GM12873 (cell line): ENCODE data around the gene PDE8A.

ENCODE experiments used
- TF ChIP-seq, protein P1 (sequence below): IDR thresholded peaks from 2 replicates; pipeline ENCODE4 v1.5.1; 2012; ENCODE audit warnings: low read depth, mild to moderate bottlenecking, moderate library complexity, low read length, control low read depth; ENCODE audit not compliant: insufficient read depth; ENCODE audit errors: missing control alignments

The PDE8A gene

DNA sequence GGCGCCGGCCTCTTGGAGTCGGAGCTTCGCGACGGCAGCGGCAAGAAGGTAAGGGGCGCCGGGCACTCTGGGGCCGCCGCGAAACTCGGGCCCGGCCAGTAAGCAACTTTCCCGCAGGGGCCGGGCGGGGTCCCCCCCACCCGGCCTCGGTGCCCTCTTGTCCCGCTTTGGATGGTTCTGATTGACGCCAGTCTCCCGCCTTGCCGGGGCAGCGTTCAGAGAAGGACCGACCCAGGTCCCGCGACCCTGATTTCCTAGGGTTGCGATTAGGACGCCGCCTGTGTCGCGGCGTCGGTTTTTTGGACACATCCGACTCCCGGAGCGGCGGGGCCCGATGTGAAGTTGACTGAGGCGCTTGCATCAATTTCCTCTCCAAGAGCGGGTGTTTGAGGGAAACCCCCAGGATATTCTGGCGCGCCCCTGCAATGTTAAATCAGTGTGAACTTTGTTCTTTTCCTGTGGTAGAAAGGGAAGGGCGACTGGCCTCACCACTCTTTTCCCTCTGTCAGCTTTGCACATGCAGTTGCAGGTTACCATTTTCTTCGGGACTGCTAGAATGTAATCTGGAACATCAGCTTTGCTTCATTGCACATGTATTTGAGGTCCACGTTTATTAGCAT is 755 bp downstream of the PDE8A start:
- TF ChIP-seq, protein P1, sequence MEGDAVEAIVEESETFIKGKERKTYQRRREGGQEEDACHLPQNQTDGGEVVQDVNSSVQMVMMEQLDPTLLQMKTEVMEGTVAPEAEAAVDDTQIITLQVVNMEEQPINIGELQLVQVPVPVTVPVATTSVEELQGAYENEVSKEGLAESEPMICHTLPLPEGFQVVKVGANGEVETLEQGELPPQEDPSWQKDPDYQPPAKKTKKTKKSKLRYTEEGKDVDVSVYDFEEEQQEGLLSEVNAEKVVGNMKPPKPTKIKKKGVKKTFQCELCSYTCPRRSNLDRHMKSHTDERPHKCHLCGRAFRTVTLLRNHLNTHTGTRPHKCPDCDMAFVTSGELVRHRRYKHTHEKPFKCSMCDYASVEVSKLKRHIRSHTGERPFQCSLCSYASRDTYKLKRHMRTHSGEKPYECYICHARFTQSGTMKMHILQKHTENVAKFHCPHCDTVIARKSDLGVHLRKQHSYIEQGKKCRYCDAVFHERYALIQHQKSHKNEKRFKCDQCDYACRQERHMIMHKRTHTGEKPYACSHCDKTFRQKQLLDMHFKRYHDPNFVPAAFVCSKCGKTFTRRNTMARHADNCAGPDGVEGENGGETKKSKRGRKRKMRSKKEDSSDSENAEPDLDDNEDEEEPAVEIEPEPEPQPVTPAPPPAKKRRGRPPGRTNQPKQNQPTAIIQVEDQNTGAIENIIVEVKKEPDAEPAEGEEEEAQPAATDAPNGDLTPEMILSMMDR, result no peak

DNA sequence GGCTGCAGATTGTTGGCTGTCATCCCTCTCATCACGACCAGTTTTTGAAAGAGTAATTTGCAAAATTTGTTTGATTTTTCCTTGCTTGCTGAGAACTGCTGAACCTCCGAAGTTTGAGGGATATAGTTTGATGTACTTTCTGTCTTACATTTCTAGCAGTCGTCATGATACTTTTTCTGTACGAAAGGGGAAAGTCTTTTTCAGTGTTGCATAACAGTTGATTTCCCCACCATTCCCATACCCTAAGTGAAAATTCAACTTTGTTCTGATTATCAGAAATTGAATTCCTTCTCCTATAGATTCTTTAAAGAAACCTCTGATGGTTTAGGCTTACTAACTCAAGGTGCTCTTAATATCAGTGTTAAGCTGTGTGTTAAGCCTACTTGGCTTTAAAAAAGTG is 1.6 kb downstream of the PDE8A start:
- TF ChIP-seq, protein P1, result no peak

DNA sequence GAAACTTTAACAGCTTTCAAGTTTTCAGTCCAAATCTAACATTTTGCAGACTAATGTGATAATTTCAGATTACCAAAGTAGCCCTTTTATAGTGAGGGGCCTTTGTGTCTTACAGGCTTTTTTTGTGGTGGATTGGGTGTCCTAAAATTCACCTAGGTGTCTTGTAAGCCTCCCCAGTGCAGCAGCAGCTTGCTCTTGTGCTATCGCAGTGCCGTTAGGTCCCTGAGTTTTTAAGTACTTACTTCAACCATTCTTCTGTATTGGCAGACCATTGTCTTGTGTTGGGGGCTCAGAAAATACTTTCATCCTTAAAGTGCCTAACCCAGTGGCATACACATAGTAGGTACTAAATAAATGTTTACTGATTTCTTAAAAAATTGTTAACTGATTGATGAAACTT is 2.1 kb downstream of the PDE8A start:
- TF ChIP-seq, protein P1, result no peak

DNA sequence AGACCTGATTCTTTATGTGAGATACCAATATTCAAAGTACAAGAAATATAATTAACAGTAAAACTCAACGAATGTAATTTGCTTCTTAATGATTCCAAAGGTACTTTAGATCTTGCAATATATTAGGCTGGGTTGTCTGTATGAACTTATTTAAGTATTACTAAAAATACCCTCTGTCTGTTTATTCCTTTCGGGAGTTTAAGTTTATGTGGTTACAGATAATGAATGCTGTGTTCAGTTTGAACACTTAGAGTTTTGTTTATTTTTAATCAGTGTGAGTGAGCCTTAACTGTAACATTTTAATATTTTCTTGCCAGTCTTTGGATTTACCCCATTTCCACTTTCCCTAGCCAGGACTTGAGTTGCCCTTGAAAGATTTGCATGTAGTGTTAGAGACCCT is 3.5 kb downstream of the PDE8A start:
- TF ChIP-seq, protein P1, result no peak

DNA sequence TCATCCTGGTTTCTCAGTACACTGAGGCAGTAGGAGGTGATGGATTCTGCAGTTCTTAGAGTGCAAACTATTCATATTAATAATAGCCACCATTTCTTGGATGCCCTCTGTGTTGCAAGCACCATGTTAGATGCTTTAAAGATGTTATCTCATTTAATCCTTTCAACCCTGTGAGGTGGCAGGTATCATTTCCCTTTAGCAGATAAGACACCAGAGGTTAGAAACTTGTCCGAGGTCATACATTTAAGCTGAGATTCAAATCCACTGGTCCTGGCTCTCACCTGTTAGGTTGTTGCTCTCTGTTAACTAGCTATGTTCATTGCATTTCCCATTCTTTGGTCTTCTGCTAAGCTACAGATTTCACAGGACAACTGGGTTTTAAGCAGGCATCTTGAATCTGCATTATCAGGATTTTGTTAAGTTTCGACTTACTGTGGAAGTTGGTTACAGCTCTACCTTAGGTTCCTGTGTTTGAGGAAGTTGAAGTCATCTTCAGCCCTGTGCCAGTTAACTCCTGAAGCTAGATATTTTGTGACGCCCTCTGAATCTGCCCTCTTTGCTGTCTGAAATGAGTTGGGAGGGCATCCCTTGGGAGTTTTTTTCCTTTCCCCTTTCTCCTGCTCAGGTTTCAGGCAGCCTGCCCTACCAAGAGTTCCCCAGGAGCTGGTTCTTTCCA is 6.4 kb downstream of the PDE8A start:
- TF ChIP-seq, protein P1, result no peak

DNA sequence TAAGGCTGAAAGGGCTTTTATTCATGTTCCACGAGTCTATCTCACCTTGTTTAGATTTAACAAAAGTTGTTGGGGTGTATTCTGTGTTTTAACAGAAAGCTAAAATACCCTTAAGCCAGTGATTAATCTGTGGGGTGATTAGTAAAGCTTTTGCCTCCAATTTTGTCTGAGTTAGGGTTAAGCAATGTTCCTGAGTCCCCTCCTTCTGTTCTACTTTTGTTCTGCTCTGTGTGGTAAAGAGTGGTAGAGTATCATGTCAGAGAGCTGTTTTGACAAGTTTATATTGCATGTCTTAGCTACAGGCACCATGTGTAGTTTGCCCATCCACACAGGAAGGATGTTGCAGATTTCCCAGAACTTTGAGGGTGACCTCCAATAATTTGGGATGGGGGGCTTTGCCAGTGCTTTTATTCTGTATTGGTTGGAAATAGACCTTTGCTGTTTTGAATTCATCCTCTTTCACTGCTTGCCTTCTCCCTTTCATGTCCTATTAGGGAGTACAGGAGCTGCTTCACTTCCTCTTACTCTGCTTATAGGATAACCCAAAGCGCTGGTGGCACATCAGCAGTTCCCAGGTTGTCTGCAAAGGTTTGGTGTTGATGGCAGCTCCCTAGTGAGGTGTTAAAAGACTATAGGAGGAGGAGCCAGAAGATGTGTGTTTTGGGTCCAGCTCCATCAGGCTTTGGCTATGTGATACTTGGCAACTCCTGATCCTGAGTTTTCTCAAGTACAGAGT is 7.4 kb downstream of the PDE8A start:
- TF ChIP-seq, protein P1, result no peak

DNA sequence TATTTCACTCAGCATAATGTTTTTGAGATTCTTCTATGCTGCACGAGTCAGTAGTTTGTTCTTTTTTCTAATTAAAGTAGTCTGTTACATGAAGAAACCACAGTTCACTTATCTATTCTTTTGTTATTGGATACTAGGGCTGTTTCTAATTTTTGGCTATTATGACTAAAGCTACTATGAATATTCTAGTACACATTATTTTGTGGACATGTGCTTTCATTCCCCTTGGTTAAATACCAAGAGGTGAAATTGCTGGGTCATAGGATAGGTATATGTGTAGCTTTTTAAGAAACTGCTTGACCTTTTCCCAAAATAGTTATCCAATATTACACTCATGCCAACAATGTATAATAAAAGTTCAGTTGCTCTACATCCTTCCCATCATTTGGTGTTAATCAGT is 8.9 kb downstream of the PDE8A start:
- TF ChIP-seq, protein P1, result no peak
